Duodenal mucosa (tissue), 2 donors: ENCODE results near the gene PLEKHH3.

Source experiments
- H3K27ac ChIP-seq: one replicate; pipeline ENCODE4 v1.7.0; 2013; ENCODE audit warnings: low read depth, low read length
- H3K27me3 ChIP-seq, 2 donors: one replicate each; pipeline ENCODE4 v1.7.0; 2013; ENCODE audit warnings: low read length in 2 of 2, control low read depth in 1 of 2; ENCODE audit not compliant: insufficient read depth in 2 of 2, control insufficient read depth in 1 of 2
- H3K36me3 ChIP-seq, 2 donors: one replicate each; pipeline ENCODE4 v1.7.0; 2013; ENCODE audit warnings: low read length in 2 of 2, control low read depth in 1 of 2; ENCODE audit not compliant: insufficient read depth in 2 of 2, control insufficient read depth in 1 of 2
- H3K4me1 ChIP-seq, 2 donors: one replicate each; pipeline ENCODE4 v1.7.0; 2013; ENCODE audit warnings: low read length in 2 of 2, control low read depth in 1 of 2; ENCODE audit not compliant: insufficient read depth in 2 of 2, control insufficient read depth in 1 of 2
- H3K4me3 ChIP-seq, 2 donors: one replicate each; pipeline ENCODE4 v1.7.0; 2013; ENCODE audit warnings: low read length in 2 of 2, low read depth in 1 of 2
- H3K9ac ChIP-seq, 2 donors: one replicate each; pipeline ENCODE4 v1.7.0; 2013; ENCODE audit warnings: low read length in 2 of 2, low read depth in 1 of 2
- H3K9me3 ChIP-seq, 2 donors: one replicate each; pipeline ENCODE4 v1.7.0; 2013; ENCODE audit warnings: low read length in 2 of 2, control low read depth in 1 of 2; ENCODE audit not compliant: control insufficient read depth in 1 of 2

Gene PLEKHH3

GRCh38 chr17:42687707-42688320, 11.0 kb upstream of the PLEKHH3 start:
- Histone ChIP-seq H3K27me3 (peaks cover 13 to 35% of the 10 kb centered on the region in 2 donors), H3K36me3 (peaks cover 0 to 3% of the 10 kb centered on the region in 2 donors), H3K9me3 (no peaks in the 10 kb centered on the region)

GRCh38 chr17:42686520-42687128, 9.8 kb upstream of the PLEKHH3 start:
- no peak overlapping the region for H3K4me3 ChIP-seq
- no peak overlapping the region for H3K9ac ChIP-seq
- H3K9me3 ChIP-seq: no peaks in the 10 kb centered on the region
- H3K4me1 ChIP-seq: peaks cover 20 to 33% of the 10 kb centered on the region in 2 donors
- peaks cover 18 to 40% of the 10 kb centered on the region in 2 donors for H3K27me3 ChIP-seq
- H3K36me3 ChIP-seq: peaks cover 0 to 3% of the 10 kb centered on the region in 2 donors
- H3K27ac ChIP-seq: no peak overlapping the region

More at GRCh38 chr17:42687707-42688320, 11.0 kb upstream of the PLEKHH3 start:
- Histone ChIP-seq H3K4me3 (no peak overlapping the region), H3K4me1 (peaks cover 14 to 21% of the 10 kb centered on the region in 2 donors), H3K27ac (no peak overlapping the region), H3K9ac (no peak overlapping the region)

- Histone ChIP-seq H3K9me3 (no peaks in the 10 kb centered on the region), H3K27me3 (peaks cover 22 to 46% of the 10 kb centered on the region in 2 donors), H3K9ac (no peak overlapping the region), H3K4me1 (peaks cover 23 to 38% of the 10 kb centered on the region in 2 donors), H3K27ac (no peak overlapping the region), H3K36me3 (peaks cover 0 to 3% of the 10 kb centered on the region in 2 donors), H3K4me3 (no peak overlapping the region)
Measured at GRCh38 chr17:42685831-42686230, 9.0 kb upstream of the PLEKHH3 start.

- no peak overlapping the region for H3K9ac ChIP-seq
- no peak overlapping the region for H3K27ac ChIP-seq
- peaks cover 0 to 3% of the 10 kb centered on the region in 2 donors for H3K36me3 ChIP-seq
- peaks cover 22 to 46% of the 10 kb centered on the region in 2 donors for H3K27me3 ChIP-seq
- no peaks in the 10 kb centered on the region for H3K9me3 ChIP-seq
- H3K4me3 ChIP-seq: no peak overlapping the region
- peaks cover 30 to 45% of the 10 kb centered on the region in 2 donors for H3K4me1 ChIP-seq
Measured at GRCh38 chr17:42684929-42685556, 8.2 kb upstream of the PLEKHH3 start.

- H3K36me3 ChIP-seq: peaks cover 0 to 3% of the 10 kb centered on the region in 2 donors
- H3K27me3 ChIP-seq: peaks cover 22 to 46% of the 10 kb centered on the region in 2 donors
- H3K9ac ChIP-seq: peak overlapping the region in 1 of 2 donors; percentile 32
- H3K4me1 ChIP-seq: peaks cover 42 to 59% of the 10 kb centered on the region in 2 donors
- H3K4me3 ChIP-seq: peak overlapping the region; percentile 24 to 68
- no peaks in the 10 kb centered on the region for H3K9me3 ChIP-seq
- no peak overlapping the region for H3K27ac ChIP-seq
Measured at GRCh38 chr17:42683407-42684034, 6.7 kb upstream of the PLEKHH3 start.

- H3K4me3 ChIP-seq: peak overlapping the region; percentile 47 to 68
- peaks cover 22 to 46% of the 10 kb centered on the region in 2 donors for H3K27me3 ChIP-seq
- H3K27ac ChIP-seq: peak overlapping the region; percentile 10
- H3K9me3 ChIP-seq: no peaks in the 10 kb centered on the region
- H3K36me3 ChIP-seq: peaks cover 0 to 3% of the 10 kb centered on the region in 2 donors
- H3K9ac ChIP-seq: peak overlapping the region; percentile 6 to 38
- peaks cover 44 to 61% of the 10 kb centered on the region in 2 donors for H3K4me1 ChIP-seq
Measured at GRCh38 chr17:42682722-42683403, 6.1 kb upstream of the PLEKHH3 start.

- Histone ChIP-seq H3K4me3 (peak within 1 kb of the TSS; percentile 49 to 68), H3K27ac (peak within 1 kb of the TSS; percentile 10), H3K9ac (peak within 1 kb of the TSS; percentile 6 to 38), H3K4me1 (peaks cover 51 to 68% of the 10 kb centered on the region in 2 donors), H3K27me3 (peaks cover 22 to 46% of the 10 kb centered on the region in 2 donors), H3K9me3 (no peaks in the 10 kb centered on the region), H3K36me3 (peaks cover 0 to 3% of the 10 kb centered on the region in 2 donors)
Measured at GRCh38 chr17:42681976-42682721, 5.4 kb upstream of the PLEKHH3 start, which contains the start of gene CNTNAP1. Gene CNTNAP1, plus strand, starts transcription at chr17:42682531. Its CDS starts 299 bp downstream, at chr17:42682830.

GRCh38 chr17:42680331-42680808, 3.6 kb upstream of the PLEKHH3 start:
- Histone ChIP-seq H3K27me3 (peaks cover 17 to 32% of the 10 kb centered on the region in 2 donors), H3K4me1 (peaks cover 58 to 76% of the 10 kb centered on the region in 2 donors), H3K36me3 (peaks cover 0 to 3% of the 10 kb centered on the region in 2 donors), H3K9me3 (no peaks in the 10 kb centered on the region), H3K27ac (peak overlapping the region; percentile 95), H3K9ac (peak overlapping the region; percentile 73 to 74), H3K4me3 (peak overlapping the region; percentile 48 to 65)
